GM18870 (cell line): ENCODE measurements around the gene PCSK6.

Experiments
- ATAC-seq: cut with Tn5 transposase; IDR thresholded peaks from one replicate; pipeline ENCODE4 v1.9.1; 2021; ENCODE audit warnings: moderate library complexity; ENCODE audit not compliant: unreplicated experiment

PCSK6 gene

DNA sequence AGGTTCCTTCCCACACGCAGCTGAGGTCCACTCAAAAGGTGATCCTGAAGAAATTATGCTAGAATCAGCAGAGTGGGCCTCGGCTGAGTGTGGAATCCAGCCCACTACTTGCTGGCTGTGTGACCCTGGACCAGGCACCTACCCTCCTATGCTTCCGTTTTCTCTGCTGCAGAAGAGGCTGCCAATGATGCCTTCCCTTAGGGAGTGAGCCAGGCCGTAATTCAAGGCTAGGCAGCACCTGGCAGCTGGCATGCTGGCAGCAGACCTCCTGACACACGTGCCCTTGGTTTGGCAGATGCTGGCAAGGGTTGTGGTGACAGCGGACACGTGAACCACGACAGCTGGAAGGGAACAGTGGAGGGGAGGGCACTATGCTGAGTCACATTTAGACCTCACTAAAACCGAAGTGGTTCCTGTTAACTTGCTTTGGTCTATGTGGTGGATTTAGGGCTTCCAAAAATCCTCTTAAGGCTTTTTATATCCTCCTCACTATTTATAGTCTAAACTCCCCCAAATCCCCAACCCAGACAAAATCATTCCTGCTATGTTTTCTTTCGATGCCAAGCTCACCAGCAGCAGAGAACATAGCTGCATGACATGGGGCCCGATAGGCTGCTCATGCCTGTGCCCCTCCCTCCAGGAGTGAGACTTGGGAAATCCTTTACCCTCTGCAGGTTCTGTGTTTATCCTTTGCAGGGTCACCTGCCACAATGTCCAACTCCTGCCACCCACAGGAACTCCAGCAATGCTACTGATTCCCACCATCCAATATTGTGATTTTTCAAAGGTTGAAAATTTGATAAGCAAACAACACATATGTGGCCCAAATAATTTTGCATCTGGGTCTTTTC, 10.6 kb upstream of the PCSK6 start:
- ATAC-seq: peak; percentile 78

DNA sequence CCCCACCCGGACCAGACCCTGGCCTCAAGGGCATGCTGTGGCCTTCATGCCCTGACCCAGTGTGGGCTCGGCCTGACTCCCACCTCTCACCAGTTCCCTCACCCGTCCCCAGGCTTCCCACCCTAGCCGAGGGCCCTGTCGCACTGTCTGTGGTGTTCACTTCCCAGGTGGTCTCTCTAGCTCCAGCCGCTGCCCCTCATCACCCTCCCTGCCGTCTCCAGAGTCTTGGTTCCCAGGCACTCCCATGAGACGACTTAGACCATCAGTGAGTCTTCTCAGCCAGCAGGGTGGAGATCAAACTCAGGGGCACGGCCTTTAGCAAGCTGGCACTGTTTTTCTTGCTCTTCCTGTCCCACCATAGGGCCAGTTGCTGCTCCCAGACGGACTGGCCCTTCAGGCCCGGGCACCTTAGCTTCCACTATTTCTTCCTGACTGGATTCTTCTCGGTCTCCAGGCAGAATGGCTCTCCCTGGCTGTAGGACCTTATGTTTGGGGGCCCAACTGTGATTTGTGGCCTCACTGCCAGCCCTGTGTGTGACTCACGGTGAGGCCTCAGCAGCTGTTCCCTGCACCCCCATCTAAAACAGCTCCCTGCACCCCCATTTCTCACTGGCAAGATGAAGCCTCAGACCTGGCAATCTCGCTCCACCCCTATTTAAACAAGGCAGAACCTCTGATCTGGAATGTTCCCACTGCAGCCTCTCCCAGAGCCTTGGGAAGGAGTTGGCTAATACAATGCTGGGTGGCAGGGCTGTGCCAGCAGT, 9.4 kb upstream of the PCSK6 start:
- ATAC-seq: no peak

DNA sequence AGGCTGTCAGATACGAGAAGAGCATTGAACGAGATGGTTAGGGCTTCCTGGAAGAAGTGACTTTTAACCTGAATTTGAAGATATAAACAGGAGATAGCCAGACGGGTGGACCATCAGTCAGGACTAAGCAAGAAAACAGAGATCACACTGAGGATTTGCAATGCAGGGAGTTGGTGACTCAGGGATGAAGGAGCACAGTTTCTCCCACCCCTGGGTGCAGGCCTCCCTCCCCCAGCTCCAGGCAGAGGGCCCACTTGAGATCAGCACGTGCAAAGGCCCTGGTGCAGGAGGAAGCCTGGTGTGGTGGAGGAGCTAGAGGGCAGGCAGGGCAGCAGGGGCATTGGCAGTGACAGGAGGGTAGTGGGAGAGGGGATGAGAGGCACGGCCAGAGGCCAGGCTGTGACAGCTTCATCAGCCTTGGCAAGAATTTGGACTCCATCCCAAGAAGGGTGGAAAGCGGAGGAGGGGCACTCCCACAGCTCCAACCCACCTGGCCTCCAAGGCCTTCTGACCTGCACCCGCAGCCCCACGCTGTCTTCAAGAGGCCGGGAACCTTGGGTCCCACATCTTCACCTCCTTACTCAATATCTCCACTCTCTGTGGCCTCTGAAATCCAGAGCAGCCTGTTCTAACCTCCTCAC, 8.7 kb upstream of the PCSK6 start:
- no peak for ATAC-seq

- ATAC-seq: no peak
These were observed 8.1 kb upstream of the PCSK6 start for GRCh38 chr15:101497484-101498034.

DNA sequence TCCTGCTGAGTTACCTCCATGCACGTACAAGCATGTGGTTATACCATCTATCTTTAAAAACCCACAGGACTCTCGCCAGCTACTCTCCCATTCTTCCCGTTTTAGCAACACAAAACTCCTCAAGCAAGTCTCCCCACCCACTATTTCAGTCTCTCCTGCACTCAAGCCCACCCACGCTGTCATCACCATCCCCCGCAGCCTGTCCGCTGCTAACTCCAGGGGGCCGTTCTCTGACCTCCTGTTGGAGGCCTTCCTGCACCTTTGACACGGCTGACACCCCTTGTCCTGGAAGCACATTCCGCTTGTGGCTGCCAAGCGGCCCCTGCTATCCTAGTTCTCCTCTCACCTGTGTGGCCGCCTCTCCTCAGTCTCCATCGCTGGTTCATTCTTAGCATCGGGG, 7.5 kb upstream of the PCSK6 start:
- ATAC-seq: no peak

DNA sequence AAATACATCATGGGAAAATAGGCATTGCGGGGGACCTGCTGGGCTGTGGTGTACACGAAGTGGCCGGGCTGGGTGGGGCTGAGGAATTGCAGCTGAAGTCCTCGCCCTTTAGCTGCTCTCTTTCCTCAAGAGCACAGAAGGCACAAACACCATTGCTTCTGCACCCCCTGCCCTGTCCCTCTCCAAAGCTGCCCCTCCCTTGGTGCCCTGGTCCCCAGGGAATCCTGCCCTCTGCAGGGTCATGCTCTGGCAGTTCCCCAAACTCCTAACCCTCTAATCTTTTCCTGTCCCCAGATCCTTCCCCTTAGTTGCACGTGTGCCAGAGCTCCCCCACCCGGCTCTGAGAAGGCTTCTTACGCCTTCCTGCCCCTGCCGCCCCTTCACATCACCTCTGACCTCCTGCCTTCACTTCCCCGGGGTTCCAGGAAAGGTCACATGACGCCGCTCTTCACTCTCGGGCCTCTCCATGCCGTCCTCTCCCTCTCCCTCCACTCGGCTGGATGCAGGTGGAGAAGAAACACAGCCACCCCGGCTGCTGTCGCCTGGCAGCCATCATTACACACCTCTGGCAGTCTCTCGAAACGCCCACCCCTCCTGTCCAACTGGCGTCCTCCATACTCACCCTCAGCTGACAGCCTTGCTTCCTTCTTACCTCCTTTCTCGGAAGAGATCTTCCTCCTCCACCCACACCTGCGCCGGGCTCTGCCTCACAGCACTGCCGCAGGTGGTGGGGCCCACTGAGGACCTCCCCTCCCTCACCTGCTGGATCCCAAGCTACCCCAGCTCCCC, 6.9 kb upstream of the PCSK6 start:
- ATAC-seq: no peak

DNA sequence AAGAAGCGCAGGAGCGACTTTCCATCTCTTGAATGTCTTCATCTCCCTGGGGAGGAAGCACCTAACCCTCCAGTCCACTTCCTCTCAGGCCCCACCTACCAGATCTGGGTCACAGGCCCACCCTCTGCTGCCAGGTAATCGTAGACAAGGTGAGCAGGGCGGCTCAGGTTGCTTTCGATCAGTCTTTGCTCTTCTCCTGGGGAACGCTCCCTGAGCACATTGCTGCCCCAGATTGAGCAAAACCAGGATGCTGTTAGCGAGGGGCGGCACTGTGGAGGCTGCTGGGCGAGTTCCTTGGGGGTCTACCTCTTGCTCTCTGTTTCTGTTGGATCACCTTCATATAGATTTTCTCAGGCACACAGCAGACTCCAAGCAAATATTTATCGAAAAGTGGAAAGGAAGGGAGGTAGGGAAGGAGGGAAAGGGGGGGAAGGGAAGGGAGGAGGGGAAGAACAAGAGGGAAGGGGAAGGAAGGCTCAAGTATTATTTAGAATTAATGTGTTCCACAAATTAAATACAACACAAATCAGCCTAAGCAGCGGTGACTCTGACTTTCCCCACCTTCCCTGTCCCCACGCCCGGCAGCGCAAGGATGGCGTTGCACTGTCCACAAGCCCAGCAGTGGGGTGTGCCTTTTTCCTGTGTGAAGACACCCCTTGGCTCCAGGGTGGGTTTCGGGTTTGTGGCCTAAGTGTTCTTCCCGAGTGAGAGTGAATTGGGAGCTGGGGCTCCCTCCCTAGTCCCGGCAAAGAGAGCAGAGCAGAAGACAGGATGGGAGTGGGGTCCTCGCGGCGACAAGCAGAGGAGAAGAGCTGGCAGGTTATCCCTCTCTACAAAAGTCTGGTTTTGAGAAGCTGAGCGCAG, 6.1 kb upstream of the PCSK6 start:
- ATAC-seq: no peak

DNA sequence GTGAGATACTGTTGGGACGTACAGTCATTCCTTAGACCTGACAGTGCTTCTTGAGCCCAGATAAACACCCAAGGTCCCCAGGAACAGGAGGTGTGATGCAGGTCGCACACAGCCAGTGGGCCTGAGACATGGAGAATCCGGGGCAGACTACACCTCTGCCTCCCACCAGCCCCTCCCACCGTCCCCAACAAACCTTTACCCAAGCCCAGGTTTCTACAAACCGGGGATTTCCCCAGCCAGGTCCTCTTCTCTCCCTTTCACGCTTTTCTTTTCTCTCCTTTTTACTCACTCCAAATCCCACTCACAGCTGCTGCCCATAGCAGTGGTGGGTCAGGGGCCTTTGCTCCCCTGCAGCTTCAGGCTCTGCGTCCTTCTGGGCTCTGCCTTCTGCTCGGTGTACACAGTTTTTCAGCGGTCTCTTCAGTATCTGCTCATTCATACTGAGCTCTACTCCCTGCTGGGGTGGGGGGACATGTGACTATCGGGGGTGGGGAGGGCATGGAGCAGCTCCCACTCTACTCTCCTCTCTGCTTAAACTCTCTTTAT, 4.8 kb upstream of the PCSK6 start:
- ATAC-seq: no peak

DNA sequence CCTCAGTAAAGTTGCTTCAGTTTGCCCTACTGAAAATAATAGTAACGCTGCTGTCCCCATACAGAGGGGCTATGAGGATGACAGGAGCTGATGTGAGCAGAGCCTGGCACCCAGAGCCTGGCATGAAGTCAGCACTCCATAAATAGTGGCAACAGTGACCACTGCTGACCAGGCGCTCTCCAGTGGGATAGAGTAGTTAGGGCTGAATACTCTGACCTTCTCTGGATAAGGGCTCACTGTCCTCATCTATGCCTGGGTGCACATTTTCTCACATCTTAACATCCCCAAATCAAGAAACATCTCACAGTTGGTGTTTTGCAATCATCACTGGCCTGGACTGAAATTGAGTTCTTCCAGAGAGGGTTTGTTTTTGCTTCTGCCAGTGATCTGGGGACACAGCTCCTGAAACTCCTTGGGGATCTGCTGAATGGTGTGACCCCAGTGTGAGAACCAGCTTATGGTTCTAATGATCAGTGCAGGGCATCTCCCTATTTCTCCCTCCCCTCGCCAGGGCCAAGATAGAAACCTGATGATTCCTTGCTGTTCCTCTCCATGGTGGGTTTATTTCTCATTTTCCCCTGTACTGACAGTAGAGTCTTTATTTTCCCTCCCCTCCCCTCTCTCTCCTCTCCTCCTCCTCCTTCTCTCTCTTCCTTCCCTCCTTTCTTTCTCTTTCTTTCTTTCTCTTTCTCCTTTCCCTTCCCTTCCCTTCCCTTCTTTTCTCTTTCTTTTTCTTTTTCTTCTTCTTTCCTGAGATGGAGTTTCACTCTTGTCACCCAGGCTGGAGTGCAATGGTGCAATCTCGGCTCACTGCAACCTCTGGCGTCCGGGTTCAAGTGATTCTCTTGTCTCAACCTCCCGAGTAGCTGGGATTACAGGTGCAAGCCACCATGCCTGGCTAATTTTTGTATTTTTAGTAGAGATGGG, 3.5 kb upstream of the PCSK6 start:
- ATAC-seq: no peak

DNA sequence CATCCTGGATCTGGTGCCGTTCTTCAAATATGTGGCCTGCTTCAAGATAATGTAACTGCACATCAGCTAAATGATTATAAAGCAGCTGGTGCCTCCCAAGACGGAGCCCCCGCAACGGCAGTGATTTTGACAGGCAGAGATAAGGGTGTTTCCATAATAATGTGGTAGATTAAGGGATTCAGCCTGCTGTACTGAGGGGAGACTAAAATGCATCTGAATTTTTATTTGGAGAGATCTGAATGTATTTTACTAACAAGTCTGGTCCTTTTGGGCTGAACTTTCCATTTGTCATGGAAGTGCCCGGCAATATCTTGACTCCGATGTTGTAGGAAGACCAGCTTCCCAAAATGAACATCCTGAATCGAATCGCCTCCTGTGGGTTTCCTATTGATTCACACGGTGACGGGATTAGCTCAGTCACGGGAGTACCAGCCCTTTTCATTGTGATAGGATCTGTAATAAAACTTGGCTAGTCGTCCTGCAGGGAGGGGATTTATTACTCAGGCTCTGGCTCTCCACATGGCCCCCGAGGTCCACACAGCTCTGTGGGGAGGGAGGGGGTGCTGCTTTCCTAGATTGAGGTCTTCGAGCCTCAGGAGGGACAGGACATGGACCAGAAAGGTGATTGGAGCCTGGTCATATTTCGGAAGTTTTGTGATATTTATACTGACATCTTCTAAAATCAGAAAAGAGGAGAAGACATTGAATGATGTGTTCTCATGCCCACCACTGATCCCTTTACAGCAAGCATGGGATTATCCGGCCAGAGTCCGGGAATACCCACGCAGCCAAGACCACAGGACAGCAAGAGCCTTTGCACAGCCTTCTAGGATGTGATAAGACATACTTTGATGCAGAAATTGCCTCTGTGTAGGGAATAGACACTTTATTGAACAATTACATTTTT, 2.5 kb upstream of the PCSK6 start:
- no peak for ATAC-seq

DNA sequence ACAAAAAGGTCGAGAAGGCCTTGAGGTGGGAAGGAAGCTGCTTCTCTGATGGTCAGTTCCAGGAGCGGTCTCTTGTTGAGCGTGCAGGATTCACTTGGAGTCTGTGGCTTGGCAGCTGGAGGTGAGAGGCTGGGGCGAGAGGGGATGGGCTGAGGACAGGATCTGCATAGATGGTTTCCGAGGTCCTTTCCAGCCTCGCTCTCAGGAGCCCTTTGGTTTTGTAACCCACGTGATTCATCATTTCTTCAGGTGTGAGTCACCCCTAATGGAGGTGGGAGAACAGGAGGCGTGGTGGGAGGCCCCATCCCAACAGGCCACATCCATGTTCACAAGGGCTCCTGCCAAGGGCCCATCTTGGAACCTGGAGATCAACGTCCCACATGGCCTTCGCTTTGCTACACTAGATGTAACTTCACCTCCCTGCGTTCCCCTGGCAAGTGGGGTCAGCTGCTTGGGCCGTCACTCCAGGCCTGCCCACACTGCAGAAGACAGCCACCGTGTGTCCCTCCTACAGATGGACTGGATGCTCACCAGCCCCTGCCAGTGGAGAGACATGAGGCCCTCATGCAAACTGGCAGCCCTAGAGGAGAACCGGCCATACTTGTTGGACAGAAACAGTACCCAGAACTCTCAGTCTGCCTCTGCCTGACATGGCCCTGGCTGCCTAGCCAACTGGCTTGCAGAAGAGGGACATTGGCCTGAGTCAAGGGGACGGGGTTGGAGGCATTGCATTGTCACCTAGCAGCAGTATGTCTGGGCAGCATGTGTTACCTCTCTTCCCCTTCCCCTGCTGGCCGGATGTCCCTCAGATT, 1.6 kb upstream of the PCSK6 start:
- no peak for ATAC-seq

- ATAC-seq: no peak
These were observed 943 bp upstream of the PCSK6 start for GRCh38 chr15:101490408-101490891.

GRCh38 chr15:101489237-101489598, 289 bp downstream of the PCSK6 start:
- no peak for ATAC-seq

GRCh38 chr15:101488300-101489164, 975 bp downstream of the PCSK6 start:
- no peak for ATAC-seq

DNA sequence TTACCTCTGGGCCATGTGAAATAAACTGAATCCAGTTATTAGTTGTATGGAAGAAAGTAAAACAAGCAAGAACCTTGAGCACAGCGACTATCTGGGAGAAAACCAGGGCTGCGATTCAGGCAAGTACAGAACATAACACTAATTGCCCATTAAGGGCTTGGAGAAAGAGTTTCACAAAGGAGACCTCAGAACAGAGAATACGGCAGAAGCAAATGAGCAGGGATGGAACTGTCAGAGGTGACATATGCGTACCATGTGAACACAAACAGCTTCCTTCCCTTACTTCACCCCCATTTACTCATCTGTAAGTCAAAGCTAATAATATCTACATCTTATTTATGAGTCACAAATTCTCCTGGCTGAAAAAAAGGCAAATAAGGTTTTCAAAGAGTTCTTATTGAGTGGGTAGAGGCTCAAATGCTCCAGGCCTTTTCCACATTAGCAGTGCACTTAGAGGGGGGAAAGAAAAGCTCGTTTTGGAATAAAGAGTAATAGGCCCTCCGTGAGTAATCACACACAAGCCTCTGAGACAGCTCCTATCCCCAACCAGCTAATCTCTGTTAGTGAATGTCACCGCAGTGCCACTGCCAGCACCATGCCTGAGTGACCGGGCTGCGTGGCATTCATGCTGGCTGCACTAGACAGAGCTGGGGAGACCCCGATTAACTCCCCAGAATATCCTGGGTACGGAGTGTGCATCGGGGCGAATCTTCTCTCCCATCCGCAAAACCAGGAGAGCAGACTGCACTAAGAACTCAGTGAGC, 2.6 kb downstream of the PCSK6 start:
- no peak for ATAC-seq
